Stimulated activated CD4-positive, alpha-beta T cell treated with anti-CD3 and anti-CD28 coated beads, Interleukin-15, amount 100 ng/mL, for 1 hour (primary cell): ENCODE measurements around the gene RLN2.
"Not testable (repeated sequence)": the region's sequence is repeated elsewhere in the genome, so short reads cannot be mapped to it uniquely, and the experiment has no call there.

Source experiments
- DNase-seq, 2 donors: peaks; one replicate each; pipeline ENCODE4 v3.0.0-alpha.2; 2020; ENCODE audit warnings: low read depth in 1 of 2, low spot score in 1 of 2

RLN2 gene, protein sequence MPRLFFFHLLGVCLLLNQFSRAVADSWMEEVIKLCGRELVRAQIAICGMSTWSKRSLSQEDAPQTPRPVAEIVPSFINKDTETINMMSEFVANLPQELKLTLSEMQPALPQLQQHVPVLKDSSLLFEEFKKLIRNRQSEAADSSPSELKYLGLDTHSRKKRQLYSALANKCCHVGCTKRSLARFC

DNA sequence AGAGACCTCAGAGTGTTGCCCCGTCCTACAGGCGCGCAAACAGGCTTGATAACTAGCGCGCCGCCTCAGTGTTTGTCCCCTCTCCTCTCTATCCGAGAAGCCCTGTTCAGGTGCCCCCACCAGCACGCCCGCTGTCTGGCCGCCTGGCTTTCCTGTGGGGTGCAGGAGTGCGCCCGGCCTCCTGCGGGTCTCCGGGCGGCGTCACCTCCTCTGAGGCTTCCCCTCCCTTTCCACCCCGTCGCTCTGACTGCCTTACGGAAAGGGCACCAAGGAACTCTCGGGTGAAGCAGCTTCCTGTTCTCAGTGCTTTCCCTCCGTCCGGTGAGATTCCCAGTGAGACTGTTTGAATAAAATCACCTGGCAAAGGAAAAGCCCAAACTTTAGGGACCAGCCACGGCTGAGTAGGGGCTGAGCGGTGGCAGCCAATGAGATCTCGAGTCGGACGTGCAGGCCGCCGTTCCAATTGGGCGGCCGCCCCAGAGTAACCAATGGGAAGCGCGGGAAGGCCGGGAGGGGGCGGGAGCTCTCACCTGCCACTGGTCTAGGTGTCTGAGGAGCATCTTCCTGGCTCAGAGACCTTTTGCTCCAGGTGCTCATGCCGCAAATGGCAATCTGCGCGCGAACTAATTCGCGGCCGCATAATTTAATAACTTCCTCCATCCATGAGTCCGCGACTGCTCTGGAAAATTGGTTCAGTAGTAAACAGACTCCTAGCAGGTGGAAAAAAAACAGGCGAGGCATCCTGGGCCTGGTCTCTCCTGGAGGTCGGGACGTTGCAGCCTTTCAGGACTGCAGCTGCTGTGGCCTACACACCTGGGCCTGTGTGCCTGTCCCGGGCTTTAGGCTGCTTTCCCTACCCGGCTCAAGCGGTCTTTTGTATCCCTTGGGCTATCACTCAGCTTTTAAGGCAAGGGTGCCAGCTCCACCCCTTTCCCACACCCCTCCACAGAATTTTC, at the start of gene RLN2:
Gene RLN2 (minus strand): TSS at position 877 of the 956 bp plus-strand sequence. CDS start 136 bp downstream, at position 741.
- not testable (repeated sequence) for DNase-seq

DNA sequence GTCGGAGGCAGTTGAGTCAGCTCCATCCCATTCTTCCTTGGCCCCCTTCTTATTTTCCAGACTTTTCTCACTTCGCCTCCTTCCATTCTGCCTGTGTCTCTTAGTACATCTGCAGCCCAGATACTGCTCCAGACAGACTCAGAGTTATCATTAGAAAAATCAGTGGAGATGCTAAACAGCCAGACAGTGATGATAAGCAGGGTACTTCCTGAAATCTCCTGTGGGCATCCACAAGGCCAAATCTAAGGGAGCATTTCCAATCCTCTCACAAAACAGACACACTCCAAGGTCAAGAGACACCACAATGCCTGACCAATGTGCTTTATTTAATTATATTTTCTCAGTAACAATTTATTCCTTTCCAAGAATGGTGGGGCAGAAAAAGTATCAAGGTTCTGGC, 49.7 kb upstream of the RLN2 start:
- no peak for DNase-seq

GRCh38 chr9:5352637-5353248, 48.2 kb upstream of the RLN2 start:
- no peak for DNase-seq

DNA sequence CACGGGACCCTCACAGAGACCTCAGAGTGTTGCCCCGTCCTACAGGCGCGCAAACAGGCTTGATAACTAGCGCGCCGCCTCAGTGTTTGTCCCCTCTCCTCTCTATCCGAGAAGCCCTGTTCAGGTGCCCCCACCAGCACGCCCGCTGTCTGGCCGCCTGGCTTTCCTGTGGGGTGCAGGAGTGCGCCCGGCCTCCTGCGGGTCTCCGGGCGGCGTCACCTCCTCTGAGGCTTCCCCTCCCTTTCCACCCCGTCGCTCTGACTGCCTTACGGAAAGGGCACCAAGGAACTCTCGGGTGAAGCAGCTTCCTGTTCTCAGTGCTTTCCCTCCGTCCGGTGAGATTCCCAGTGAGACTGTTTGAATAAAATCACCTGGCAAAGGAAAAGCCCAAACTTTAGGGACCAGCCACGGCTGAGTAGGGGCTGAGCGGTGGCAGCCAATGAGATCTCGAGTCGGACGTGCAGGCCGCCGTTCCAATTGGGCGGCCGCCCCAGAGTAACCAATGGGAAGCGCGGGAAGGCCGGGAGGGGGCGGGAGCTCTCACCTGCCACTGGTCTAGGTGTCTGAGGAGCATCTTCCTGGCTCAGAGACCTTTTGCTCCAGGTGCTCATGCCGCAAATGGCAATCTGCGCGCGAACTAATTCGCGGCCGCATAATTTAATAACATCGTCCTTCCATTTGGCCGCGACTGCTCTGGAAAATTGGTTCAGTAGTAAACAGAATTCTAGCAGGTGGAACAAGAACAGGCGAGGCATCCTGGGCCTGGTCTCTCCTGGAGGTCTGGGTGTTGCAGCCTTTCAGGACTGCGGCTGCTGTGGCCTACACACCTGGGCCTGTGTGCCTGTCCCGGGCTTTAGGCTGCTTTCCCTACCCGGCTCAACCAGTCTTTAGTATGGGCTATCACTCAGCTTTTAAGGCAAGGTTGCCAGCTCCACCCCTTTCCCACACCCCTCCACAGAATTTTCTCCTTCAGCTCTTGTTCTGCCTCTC, 34.8 kb upstream of the RLN2 start, which contains the start of gene RLN1:
Gene RLN1 (minus strand): TSS at position 885 of the 990 bp plus-strand sequence. CDS start 130 bp downstream, at position 755.
- DNase-seq = not testable (repeated sequence)

DNA sequence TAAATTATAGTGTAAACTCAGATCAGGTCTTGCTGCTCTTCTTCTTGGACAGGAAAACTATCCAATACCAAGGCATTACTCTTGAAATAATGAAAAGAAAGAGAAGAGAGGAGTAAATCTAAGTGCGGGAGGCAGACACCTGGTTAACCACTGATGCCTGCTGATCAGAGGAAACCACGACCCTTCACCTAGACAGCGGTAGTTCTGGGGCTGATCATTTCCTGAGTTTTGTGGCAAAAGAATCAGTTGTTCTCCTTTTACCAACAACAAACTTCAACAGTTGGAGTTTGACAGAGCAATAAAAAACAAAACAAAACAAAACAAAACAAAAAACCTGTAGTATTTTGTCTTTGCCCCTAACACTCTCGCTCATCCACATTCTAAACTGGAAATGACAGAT, 32.2 kb upstream of the RLN2 start:
- no peak for DNase-seq

DNA sequence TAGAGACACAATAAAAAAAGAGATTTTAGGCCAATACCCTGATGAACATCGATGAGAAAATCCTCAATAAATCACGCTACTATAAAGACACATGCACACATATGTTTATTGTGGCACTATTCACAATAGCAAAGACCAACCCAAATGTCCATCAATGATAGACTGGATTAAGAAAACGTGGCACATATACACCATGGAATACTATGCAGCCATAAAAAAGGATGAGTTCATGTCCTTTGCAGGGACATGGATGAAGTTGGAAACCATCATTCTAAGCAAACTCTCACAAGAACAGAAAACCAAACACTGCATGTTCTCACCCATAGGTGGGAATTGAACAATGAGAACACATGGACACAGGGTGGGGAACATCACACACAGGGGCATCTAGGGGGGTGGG, 26.8 kb upstream of the RLN2 start:
- not testable (repeated sequence) for DNase-seq

DNA sequence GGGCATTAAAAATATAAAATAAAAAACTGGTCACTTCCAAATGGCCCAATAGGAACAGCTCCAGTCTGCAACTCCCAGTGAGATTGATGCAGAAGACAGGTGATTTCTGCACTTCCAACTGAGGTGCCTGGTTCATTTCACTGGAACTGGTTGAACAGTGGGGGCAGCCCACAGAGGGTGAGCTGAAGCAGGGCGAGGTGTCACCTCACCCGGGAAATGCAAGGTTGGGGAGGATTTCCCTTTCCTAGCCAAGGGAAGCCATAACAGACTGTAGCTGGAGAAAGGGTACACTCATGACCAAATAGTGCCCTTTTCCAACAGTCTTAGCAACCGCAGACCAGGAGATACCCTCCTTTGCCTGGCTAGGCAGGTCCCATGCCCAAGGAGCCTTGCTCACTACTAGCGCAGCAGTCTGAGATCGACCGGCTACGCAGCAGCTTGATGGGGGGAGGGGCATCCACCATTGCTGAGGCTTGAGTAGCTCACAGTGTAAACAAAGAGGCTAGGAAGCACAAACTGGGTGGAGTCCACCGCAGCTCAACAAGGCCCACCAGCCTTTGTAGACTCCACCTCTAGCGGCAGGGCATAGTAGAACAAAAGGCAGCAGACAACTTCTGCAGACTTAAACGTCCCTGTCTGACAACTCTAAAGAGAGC, 22.5 kb upstream of the RLN2 start:
- DNase-seq = no peak

GRCh38 chr9:5326187-5326586, 21.7 kb upstream of the RLN2 start:
- no peak for DNase-seq

GRCh38 chr9:5321601-5322000, 17.1 kb upstream of the RLN2 start:
- DNase-seq = not testable (repeated sequence)

DNA sequence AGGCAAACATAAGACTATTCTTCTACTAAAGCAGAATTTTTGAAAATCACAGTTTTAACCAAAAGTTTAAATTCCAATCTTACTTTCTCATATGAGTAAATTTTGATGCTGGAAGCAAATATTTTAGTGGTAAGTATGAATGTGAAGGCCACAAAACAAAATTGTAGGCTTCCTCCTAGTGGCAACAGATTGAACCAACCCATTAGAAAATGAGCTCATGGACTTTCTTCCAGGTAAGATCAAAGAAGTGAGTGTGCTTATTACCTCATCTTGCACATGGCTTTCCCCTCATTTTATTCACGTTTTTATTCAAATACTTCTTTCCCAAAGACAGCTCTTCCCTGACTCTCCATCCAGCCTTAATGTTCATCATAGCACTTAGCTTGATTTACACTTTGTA, 16.5 kb upstream of the RLN2 start:
- DNase-seq = no peak

DNA sequence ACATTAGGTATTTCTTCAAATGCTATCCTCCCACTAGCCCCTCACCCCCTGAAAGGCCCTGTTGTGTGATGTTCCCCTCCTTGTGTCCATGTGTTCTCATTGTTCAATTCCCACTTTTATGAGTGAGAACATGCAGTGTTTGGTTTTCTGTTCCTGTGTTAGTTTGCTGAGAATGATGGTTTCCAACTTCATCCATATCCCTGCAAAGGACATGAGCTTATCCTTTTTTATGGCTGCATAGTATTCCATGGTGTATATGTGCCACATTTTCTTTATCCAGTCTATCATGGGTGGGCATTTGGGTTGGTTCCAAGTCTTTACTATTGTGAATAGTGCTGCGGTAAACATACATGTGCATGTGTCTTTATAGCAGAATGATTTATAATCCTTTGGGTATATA, 11.9 kb upstream of the RLN2 start:
- not testable (repeated sequence) for DNase-seq

GRCh38 chr9:5315187-5315923, 10.8 kb upstream of the RLN2 start:
- no peak for DNase-seq

- DNase-seq = no peak
These were observed 6.3 kb upstream of the RLN2 start for GRCh38 chr9:5310851-5311250.

DNA sequence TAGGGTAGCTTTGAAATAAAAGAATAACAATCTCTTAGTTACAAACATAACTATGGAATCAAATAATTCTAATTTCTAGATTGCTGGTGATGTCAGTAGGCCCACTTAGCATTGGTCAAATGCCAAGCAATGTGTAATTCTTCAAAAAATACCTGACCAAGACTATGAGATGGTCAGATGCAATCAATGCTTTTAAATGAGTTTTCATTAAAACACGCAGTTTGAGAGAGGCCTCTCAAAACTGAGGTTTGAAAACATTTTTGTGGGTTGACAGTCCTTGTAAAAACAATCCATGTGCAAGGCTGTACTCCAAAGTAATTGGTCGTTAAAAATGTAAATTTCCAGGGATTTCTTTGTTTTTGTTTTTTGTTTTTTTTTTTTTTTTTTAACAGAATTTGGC, 1.2 kb upstream of the RLN2 start:
- no peak for DNase-seq

GRCh38 chr9:5301544-5301943, 3.0 kb downstream of the RLN2 start:
- DNase-seq = no peak

DNA sequence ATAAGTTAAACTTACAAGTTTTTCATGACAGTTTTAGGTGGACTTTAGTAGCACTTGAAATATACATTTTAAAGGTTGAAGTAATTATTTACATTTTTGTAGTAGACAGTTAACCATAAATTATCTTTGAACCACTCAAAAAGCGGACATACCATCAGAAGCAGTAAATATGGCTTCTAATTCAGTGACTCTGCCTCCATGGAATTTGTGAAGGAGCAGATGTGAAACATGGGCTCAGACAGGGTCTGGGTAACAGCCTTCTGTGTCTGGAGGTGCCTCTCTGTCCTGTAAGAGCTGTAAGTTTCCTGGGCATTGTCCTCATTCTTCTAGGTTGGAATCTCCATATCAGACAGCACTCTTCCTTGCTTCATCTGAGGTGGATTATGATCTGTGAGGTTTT, 12.4 kb downstream of the RLN2 start:
- DNase-seq = no peak

GRCh38 chr9:5288591-5288990, 15.9 kb downstream of the RLN2 start:
- no peak for DNase-seq

DNA sequence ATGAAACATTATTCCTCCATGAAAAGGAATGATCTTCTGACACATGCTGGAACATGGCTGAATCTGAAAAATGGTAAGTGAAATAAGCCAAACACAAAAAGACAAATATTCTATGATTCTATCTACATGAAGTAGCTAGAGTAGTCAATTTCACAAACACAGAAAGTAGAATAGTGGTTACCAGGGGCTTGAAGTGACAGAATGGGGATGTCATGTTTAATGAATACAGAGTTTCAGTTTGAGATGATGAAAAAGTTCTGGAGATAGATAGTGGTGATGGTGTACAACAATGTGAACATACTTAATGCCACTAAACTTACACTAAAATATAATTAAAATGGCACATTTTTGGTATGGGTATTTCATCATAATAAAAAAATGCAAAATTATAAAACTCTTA, 18.3 kb downstream of the RLN2 start:
- no peak for DNase-seq

GRCh38 chr9:5278486-5278885, 26.0 kb downstream of the RLN2 start:
- no peak for DNase-seq
